ENCODE measurements around the gene ME3. TPM values are rescaled to one million over a fixed set of nuclear protein-coding genes. Genes with fewer than 3 reads are reported as not detected.
A peak's percentile ranks its signal among the peaks of the same experiment; 100 is the strongest.

Gene ME3
- total RNA-seq, 1 donor from 2014 or later, result 9.7 TPM

DNA sequence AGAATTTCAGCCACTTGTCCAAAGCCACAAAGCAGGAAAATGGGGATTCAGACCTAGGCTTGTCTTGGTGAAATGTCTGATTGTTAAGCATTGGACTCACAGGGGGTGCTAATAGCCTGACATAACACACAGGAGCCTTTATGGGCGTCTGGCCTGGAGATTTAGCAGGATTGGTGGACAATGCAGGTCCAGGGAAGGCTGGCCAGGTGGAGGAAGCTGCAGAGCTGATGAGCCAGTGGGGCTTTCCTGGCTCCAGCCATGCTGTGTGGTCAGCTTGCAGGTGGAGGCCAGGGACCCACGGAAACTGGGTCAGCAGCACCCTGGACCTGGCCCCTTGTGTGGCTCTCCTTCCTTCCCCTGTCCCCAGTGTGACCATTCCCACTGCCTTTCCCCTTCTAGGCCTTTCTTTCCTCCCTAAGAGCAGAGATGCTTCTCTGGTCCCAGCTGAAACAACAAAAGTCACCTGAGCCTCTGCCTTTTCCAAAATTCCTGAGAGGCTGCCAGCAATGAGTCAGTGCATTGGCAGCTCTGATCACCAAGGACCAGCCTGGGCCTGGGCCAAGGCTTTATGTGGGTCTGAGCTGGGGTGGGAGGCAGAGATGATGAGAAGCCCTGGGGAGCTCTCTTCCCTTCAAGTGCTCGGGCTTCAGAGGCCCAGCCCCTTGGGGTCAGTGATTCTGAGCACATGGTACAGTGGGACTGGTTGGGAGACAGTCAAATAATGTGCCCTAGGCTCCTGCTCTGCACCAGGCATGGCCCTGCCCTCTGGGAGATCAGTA is 212.5 kb downstream of the ME3 start:
- Mint-ChIP-seq H3K27me3 (peaks cover 10% of the 10 kb centered on the region), H3K36me3 (peaks cover 2% of the 10 kb centered on the region), H3K4me3 (no peak overlapping the region), H3K27ac (no peak overlapping the region), H3K4me1 (ENCODE audit: unreplicated experiment) (peaks cover 7% of the 10 kb centered on the region), H3K9me3 (no peaks in the 10 kb centered on the region)
- no peak for DNase-seq (ENCODE audit: extremely low spot score, unreplicated experiment)
- TF ChIP-seq CTCF (conservative IDR thresholded peaks at IDR 0.05), result no peak

- TF ChIP-seq CTCF (conservative IDR thresholded peaks at IDR 0.05), result no peak
- H3K4me1 Mint-ChIP-seq (ENCODE audit: unreplicated experiment), result peaks cover 7% of the 10 kb centered on the region
- H3K4me3 Mint-ChIP-seq, result no peak overlapping the region
Observed at GRCh38 chr11:86459002-86459385, 213.4 kb downstream of the ME3 start.

DNA sequence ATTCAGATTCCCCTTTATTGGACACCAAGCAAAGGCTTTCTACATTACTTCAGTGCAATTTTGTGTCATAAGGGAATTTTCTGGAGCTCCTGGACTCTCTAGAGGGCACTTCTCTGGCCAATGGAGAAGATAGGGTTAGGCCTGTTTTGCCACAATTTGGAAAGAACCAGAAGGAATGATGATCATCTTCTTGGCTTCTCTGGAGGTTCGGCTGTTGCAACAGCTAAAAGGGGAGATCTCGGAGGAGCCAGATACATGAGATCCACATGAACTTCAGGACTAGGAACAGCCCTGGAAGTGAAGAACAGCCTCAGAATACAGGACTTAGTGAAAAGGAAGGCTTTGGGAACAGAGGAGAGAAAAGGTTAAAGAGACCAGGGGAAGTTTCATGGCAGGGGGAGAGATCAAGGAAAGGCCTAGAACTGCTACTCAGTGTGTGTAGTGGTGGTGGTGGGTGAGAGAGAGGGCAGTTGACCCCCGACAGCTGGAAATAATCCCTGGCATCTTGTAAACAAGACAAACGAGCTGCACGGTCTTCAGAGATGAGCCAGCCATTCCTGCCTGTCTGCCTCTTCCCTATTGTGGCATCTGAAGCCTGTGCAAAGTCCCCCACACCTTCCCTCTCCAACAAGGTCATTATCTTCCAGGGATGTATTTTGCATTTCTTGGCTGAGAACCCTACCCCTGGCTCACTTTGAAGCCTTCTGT is 214.0 kb downstream of the ME3 start:
- no peaks in the 10 kb centered on the region for H3K9me3 Mint-ChIP-seq
- H3K4me3 Mint-ChIP-seq, result no peak overlapping the region
- H3K4me1 Mint-ChIP-seq (ENCODE audit: unreplicated experiment), result peaks cover 7% of the 10 kb centered on the region
- no peaks in the 10 kb centered on the region for H3K36me3 Mint-ChIP-seq
- no peak for DNase-seq (ENCODE audit: extremely low spot score, unreplicated experiment)
- peaks cover 10% of the 10 kb centered on the region for H3K27me3 Mint-ChIP-seq
- TF ChIP-seq CTCF (conservative IDR thresholded peaks at IDR 0.05), result no peak
- H3K27ac Mint-ChIP-seq, result no peak overlapping the region

More at GRCh38 chr11:86459002-86459385, 213.4 kb downstream of the ME3 start:
- Mint-ChIP-seq H3K9me3 (no peaks in the 10 kb centered on the region), H3K36me3 (no peaks in the 10 kb centered on the region), H3K27me3 (peaks cover 10% of the 10 kb centered on the region), H3K27ac (no peak overlapping the region)
- DNase-seq (ENCODE audit: extremely low spot score, unreplicated experiment), result no peak

GRCh38 chr11:86456075-86456939 is 216.1 kb downstream of the ME3 start:
- TF ChIP-seq CTCF (conservative IDR thresholded peaks at IDR 0.05), result peak; percentile 98
- Mint-ChIP-seq H3K36me3 (no peaks in the 10 kb centered on the region), H3K27ac (no peak overlapping the region), H3K4me1 (ENCODE audit: unreplicated experiment) (peaks cover 7% of the 10 kb centered on the region), H3K27me3 (peaks cover 7% of the 10 kb centered on the region), H3K9me3 (no peaks in the 10 kb centered on the region), H3K4me3 (no peak overlapping the region)
- peak; percentile 84 for DNase-seq (ENCODE audit: extremely low spot score, unreplicated experiment)

DNA sequence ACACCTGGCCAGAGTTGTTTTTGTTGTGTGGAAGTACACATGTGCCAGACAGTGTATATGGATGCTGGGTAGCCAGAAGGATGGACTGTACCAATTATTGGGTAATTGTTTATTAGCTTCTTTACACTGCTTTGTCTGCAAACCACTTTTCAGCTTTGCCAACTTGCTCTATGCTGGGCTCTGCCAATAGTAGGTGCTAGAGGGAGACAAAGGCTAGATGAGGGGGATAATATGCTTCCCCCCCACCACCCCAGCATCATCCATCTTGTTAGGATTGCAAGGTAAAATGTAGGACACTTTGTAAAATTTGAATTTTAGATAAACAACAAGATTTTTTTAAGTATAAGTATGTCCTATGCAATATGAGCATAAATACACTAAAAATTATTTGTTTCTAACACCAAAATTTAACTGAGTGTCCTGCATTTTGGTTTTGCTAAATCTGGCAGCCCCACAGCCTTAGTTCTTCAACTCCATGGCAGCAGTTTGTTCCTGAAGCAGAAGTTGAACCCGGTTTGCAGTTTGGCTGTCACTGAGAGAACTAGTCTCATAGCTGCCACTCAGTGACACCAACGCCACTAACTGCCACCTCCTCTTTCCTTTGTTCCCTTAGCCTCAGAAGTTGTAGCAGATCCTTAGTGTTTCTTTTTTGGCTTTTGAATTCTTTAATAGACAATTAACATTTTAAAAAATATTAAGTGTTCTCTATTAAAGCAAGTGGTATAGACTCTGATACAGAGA is 219.0 kb downstream of the ME3 start:
- no peak overlapping the region for H3K27ac Mint-ChIP-seq
- H3K36me3 Mint-ChIP-seq, result no peaks in the 10 kb centered on the region
- H3K27me3 Mint-ChIP-seq, result peaks cover 7% of the 10 kb centered on the region
- H3K4me1 Mint-ChIP-seq (ENCODE audit: unreplicated experiment), result peaks cover 7% of the 10 kb centered on the region
- H3K4me3 Mint-ChIP-seq, result no peak overlapping the region
- H3K9me3 Mint-ChIP-seq, result no peaks in the 10 kb centered on the region
- no peak for TF ChIP-seq CTCF (conservative IDR thresholded peaks at IDR 0.05)
- DNase-seq (ENCODE audit: extremely low spot score, unreplicated experiment), result no peak

Measured in type B pancreatic cell (in vitro differentiated cells).